HG03108 (cell line): ENCODE data around the gene ALKBH1.
"Not testable (repeated sequence)": the region's sequence is repeated elsewhere in the genome, so short reads cannot be mapped to it uniquely, and the experiment has no call there.

Experiments
- ATAC-seq: cut with Tn5 transposase; IDR thresholded peaks from one replicate; pipeline ENCODE4 v1.9.1; 2021; ENCODE audit warnings: moderate library complexity; ENCODE audit not compliant: unreplicated experiment

Gene ALKBH1

GRCh38 chr14:77674931-77675330 lies 32.9 kb downstream of the ALKBH1 start:
- ATAC-seq, result no peak

GRCh38 chr14:77673193-77673592 lies 34.6 kb downstream of the ALKBH1 start:
- ATAC-seq, result no peak

GRCh38 chr14:77667331-77667730 lies 40.5 kb downstream of the ALKBH1 start:
- no peak for ATAC-seq

GRCh38 chr14:77663293-77663692 lies 44.5 kb downstream of the ALKBH1 start:
- ATAC-seq, result no peak

- not testable (repeated sequence) for ATAC-seq
These were observed 46.3 kb downstream of the ALKBH1 start for GRCh38 chr14:77661562-77661961.

GRCh38 chr14:77660754-77661153 lies 47.1 kb downstream of the ALKBH1 start:
- ATAC-seq, result no peak

GRCh38 chr14:77659831-77660230 lies 48.0 kb downstream of the ALKBH1 start:
- no peak for ATAC-seq

- no peak for ATAC-seq
These were observed 50.5 kb downstream of the ALKBH1 start for GRCh38 chr14:77657280-77657679.

GRCh38 chr14:77654001-77654441 lies 53.8 kb downstream of the ALKBH1 start:
- ATAC-seq, result no peak

GRCh38 chr14:77649326-77649725 lies 58.5 kb downstream of the ALKBH1 start:
- ATAC-seq, result no peak

GRCh38 chr14:77648520-77649200 lies 59.2 kb downstream of the ALKBH1 start:
- ATAC-seq, result no peak

- ATAC-seq, result no peak
These were observed 60.0 kb downstream of the ALKBH1 start for GRCh38 chr14:77647853-77648252.

- ATAC-seq, result no peak
These were observed 60.9 kb downstream of the ALKBH1 start for GRCh38 chr14:77646907-77647306.

- no peak for ATAC-seq
These were observed 62.1 kb downstream of the ALKBH1 start for GRCh38 chr14:77645520-77646230.

GRCh38 chr14:77642407-77642806 lies 65.4 kb downstream of the ALKBH1 start:
- no peak for ATAC-seq

- ATAC-seq, result no peak
These were observed 66.1 kb downstream of the ALKBH1 start for GRCh38 chr14:77641534-77642341.

GRCh38 chr14:77640756-77641533 lies 66.9 kb downstream of the ALKBH1 start:
- no peak for ATAC-seq

- no peak for ATAC-seq
These were observed 69.1 kb downstream of the ALKBH1 start for GRCh38 chr14:77638771-77639171.

- ATAC-seq, result not testable (repeated sequence)
These were observed 72.0 kb downstream of the ALKBH1 start for GRCh38 chr14:77635869-77636268.

GRCh38 chr14:77635466-77635865 lies 72.4 kb downstream of the ALKBH1 start:
- not testable (repeated sequence) for ATAC-seq

GRCh38 chr14:77630111-77630510 lies 77.7 kb downstream of the ALKBH1 start:
- ATAC-seq, result no peak
